ENCODE measurements around the gene LUC7L3.
"Not testable (repeated sequence)": the region's sequence is repeated elsewhere in the genome, so short reads cannot be mapped to it uniquely, and the experiment has no call there.

Gene LUC7L3

GRCh38 chr17:50686494-50687199, 32.8 kb upstream of the LUC7L3 start:
- no peak for DNase-seq (ENCODE audit: low read depth)

DNA sequence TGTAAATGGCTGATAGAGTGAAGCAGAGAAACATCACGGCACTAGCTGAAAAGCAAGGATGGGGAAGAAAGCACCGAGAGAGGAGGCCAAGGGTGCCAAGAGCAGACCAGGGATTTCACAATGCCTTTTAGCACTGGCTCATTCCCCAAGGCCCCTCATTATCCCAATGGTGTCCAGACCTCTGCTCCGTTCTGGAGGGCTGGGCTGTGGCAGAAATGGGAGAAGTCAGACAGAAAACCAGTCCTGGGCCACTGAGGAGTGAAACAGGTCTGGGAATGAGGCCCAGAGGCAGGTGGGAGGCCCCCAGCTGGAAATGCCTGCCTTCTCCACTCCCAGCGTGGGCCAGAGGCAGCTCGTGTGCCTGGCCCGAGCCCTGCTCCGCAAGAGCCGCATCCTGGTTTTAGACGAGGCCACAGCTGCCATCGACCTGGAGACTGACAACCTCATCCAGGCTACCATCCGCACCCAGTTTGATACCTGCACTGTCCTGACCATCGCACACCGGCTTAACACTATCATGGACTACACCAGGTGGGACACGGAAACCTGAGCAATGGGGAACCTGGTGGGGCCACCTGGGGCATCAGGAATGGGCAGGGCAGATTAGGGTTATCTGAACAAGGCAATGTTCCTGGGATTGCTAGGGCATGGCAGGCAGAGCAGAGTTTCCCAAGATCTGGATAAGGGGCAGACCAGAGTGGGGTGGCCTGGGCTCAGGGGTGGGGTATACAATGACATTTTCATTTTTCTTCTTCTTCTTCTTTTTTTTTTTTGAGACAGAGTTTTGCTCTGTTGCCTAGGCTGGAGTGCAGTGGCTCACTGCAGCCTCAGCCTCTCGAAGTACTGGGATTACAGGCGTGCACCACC, 32.0 kb upstream of the LUC7L3 start:
- DNase-seq (ENCODE audit: low read depth), result no peak

DNA sequence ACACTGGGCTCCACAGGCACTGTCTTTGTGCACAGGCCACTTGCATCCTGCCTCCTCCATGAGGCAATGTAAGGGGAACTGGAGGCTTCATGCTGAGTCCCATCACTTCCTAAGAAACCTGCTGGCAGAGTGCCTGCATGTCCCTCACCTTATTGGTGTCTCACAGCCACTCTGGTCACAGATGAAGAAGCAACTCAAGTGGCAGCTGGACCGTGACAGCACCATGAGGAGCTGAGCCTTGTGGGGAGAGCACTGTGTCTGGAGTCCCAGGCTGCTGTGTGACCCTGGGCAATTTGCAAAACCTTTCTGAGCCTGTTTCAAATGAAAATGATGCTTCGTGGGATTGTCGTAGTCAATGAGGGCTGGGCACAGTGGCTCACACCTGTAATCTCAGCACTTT, 31.2 kb upstream of the LUC7L3 start:
- DNase-seq (ENCODE audit: low read depth), result no peak

GRCh38 chr17:50689251-50689650, 30.2 kb upstream of the LUC7L3 start:
- no peak for DNase-seq (ENCODE audit: low read depth)

DNA sequence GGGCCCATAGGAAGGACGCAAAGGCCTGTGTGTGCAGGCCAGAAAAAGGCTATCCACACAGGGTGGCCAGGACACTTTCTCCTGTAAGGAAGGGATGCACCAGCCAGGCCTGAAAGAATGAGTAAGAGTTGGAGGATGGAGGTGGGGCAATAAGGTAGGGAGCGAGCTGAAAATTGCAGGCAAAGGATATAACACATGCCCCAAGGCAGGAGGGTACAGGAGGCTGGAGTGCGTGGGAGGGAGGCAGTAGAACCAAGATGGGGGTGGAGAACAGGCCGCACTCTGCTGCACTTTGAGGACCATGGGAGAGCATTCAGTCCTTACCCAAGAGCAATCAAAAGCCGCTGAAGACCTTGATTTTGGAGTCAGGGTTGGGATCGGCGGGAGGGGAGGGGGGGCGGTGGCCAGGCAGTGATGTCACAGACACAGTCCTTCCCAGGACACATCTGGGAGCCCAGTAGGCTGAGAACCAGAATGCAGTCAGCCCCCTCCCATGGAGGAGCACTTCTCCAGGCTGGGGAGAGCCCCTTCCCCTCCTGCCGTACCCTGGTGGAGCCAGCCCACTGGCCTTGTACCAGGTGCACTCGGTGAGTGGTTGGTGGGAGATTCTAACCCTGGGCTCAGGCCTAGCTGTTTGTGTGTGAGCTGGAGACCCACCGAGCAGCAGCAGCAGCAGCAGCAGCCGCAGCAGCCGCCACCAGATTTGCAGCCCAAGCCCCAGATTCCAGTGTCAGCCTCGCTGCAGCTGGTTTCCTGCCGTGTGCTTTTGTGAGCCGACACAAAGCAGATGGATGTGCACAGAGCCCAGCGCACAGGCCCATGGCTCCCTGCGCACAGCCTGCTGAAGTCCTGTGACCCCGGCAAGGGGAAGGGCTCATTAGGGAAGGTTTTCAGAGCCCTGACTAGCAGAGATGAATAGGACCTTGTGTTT, 29.2 kb upstream of the LUC7L3 start:
- DNase-seq (ENCODE audit: low read depth), result no peak

- DNase-seq (ENCODE audit: low read depth), result no peak
These were observed 28.4 kb upstream of the LUC7L3 start for GRCh38 chr17:50690887-50691549.

GRCh38 chr17:50691550-50692447, 27.6 kb upstream of the LUC7L3 start:
- no peak for DNase-seq (ENCODE audit: low read depth)

DNA sequence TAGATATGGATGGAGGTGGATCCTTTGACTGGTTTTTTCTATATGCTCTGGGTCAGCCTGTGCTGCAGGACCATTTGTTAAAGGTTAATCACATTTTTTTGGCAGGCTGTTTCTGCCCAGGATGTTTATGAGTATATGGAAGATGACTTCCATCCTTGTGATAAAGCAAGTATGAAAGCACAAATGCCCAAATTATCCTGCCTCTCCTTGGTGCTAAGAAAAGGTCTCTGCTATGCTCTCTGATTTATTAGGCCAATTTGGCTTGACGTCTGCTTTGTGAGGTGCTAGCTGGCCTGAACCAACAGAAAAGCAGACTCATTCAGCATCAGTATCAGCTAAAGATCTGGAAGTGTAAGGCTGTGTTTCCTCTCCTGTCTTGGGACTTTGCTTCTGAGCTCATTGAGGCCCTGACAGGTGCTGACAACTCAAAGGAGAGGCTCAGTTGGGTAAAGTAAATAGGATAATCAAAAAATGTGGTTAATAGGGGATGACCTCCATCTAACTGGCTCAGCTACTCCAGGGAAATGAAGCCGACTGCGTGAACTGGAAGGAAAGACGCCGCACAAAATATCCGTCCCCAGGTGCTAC, 26.9 kb upstream of the LUC7L3 start:
- no peak for DNase-seq (ENCODE audit: low read depth)

- no peak for DNase-seq (ENCODE audit: low read depth)
These were observed 26.2 kb upstream of the LUC7L3 start for GRCh38 chr17:50693036-50693682.

- DNase-seq (ENCODE audit: low read depth), result no peak
These were observed 23.0 kb upstream of the LUC7L3 start for GRCh38 chr17:50696365-50696879.

GRCh38 chr17:50697062-50697461, 22.3 kb upstream of the LUC7L3 start:
- DNase-seq (ENCODE audit: low read depth), result no peak

DNA sequence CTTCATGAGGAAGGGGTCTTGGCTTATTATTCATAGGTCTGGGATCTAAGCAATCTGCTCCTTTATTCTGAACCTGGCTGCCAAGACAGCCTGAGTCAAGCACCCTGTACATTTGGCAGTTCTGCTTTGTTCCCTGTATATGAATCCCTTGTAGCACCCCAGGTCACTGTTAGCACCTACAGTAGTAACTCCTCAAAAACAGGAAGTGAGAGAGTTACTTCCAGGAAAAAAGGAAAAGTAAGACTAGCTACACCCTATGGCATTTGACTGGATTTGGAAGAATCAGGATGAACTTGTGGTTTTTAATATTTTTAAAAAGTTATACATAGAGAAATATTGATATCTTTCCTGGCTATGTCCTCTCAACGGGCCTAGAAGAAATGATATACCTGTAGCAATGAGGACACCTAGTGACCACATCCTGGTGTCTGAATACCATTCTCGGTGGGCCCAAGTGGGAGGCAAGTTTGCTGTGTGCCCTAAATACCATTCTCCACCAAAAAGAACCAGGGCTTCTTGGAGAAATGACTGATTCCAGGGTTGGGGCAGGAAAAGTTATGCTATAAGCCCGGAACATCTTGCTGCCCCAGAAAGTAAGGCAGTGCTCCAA, 21.6 kb upstream of the LUC7L3 start:
- no peak for DNase-seq (ENCODE audit: low read depth)

DNA sequence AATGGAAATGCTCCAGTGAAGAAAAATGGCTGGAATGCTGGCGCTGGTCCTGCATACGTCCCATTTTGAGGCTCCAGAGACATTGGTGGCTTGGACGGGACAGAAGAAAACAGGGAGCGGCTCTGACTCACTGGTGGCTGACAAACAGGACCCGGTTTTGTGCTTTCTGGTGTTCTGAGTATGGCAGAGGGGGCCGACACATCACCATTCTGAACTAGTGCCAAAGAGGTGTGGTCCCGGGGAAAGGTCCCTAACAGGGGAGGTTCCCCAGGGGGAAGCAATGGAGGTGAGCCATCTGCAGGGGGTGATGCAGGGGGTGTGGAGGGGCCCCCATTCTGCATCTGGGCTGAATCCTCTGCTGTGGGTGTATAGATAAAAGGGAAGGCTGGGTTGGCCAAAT, 20.0 kb upstream of the LUC7L3 start:
- DNase-seq (ENCODE audit: low read depth), result no peak

DNA sequence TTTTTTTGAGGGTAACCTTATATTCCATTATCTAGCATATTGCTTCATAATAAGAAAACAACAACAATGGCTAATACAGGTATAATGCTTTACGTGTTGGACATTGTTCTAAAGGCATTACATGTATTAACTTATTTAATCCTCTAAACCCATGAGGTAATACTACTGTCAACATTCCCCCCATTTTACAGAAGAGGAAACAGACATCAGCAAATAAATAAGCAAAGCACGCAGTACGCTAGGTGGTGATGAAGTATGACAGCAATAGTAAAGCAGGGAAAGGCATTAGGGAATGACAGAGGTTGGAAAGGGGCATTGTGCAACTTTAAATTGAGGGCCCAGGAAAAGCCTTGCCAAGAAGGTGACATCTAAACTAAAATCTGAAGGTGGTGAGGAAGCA, 16.2 kb upstream of the LUC7L3 start:
- no peak for DNase-seq (ENCODE audit: low read depth)

GRCh38 chr17:50707289-50708049, 11.9 kb upstream of the LUC7L3 start, which contains the start of gene ANKRD40:
ANKRD40 (minus strand) TSS chr17:50707914; CDS start chr17:50707654, 260 bp downstream.
- peak; percentile 83 for DNase-seq (ENCODE audit: low read depth)

DNA sequence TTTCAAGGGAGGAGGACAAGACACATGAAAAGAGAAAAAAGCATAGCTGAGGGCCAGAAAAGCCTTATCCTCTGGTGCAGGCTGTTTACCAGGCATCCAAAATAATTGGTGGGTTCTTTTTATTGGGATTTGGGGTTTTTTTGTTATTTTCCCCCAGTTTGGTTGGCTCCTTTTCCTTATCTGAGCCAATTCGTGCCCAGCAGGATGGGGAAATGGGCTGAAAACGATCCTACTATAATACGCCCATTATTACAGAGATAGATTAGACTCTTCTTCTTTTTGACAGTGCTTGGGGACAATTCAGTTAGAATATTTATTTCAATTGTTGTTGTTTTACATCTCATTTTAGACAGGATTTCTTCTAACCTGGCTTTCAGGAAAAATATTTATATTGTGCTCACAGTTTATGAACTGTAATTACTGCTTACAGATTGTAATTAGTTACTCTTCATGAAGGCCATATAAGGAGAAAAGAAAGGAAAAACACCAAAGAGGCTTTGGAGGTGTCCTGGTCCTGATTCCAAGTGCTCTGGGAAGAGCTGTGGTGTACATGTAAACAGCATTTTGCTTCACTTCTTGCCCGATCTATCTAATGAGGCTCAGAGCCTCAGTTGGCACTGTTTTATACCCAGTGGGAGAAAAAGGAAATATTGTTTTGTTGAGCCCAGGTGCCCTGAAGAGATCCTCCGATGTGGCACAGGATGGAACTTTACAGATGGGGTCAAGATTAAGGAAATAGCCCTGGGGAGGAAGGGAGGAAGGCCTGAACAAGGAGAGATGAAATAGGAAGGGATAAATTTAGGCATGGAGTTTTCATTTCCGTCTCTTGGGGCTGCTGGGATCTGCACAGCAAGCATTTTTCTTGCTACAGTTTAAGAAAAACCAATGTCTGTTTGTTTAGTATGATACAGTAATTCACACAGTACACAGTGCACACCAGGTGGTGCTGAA, 11.1 kb upstream of the LUC7L3 start:
- no peak for DNase-seq (ENCODE audit: low read depth)

DNA sequence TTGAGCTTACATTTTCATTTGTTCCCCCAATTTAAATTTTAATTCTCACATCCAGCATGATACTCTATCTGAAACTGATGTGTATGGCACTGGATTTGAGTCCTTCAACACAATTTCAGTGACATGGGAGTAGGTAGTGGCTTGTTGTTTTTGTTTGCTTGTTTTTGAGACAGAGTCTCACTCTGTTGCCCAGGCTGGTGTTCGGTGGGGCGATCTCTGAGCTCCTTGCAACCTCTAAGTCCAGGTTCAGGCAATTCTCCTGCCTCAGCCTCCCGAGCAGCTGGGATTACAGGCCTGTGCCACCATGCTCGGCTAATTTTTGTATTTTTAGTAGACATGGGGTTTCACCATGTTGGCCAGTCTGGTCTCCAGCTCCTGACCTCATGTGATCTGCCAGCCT, 10.3 kb upstream of the LUC7L3 start:
- DNase-seq (ENCODE audit: low read depth), result not testable (repeated sequence)

All from stimulated activated CD4-positive, alpha-beta T cell treated with anti-CD3 and anti-CD28 coated beads, Interleukin-2, amount 100 ng/mL, for 4 hours (primary cell).